Measurements from ENCODE around the gene EPB41. TPM values are rescaled to one million over a fixed set of nuclear protein-coding genes. Genes with fewer than 3 reads are reported as not detected.

EPB41 gene
- polyA plus RNA-seq, 2 of the 4 experiments (the other 2 are of a cell fraction): 4.9 to 12.8 TPM

- DNase-seq (ENCODE audit: low read depth in 1 of 2, low spot score in 1 of 2) (no peak), ATAC-seq (no peak), FAIRE-seq (no peak)
- CTCF ChIA-PET: interaction anchor here (0.7 to 3.7 kb wide), 4 partner anchors 10 to 166 kb away, joined by 3 to 22 read pairs (median 4); no protein-coding TSS in a partner anchor
- 93% methylated on average over 6 of the region's 6 CpGs for WGBS (ENCODE audit: missing lambda C conversion rate)
- Histone ChIP-seq H3K4me2 (no peak overlapping the region), H3K4me3 (no peak overlapping the region), H3K27ac (no peak overlapping the region), H3K4me1 (no peaks in the 10 kb centered on the region), H3K9me3 (no peaks in the 10 kb centered on the region)
- POLR2A ChIA-PET: no interaction called here
- TF ChIP-seq REST (IDR thresholded peaks at IDR 0.05) (no peak), KDM5A (IDR thresholded peaks at IDR 0.05) (no peak), JUNB (IDR thresholded peaks at IDR 0.05) (no peak), RAD21 (conservative IDR thresholded peaks at IDR 0.05 in 1 of 2, IDR thresholded peaks at IDR 0.05 in 1 of 2) (no peak), CEBPB (IDR thresholded peaks at IDR 0.05) (no peak), HES2 (IDR thresholded peaks at IDR 0.05) (no peak), HDAC2 (IDR thresholded peaks at IDR 0.05) (no peak), NR3C1 (IDR thresholded peaks at IDR 0.05) (no peak), E2F6 (IDR thresholded peaks at IDR 0.05; ENCODE audit: borderline replicate concordance, low read depth) (no peak), ZSCAN20 (CRISPR knock-in tag; IDR thresholded peaks at IDR 0.05) (no peak), GATA3 (IDR thresholded peaks at IDR 0.05; ENCODE audit: borderline replicate concordance) (no peak), EP300 (IDR thresholded peaks at IDR 0.05) (no peak), ZFP36 (IDR thresholded peaks at IDR 0.05; ENCODE audit: borderline replicate concordance, partially characterized antibody) (no peak), MAX (IDR thresholded peaks at IDR 0.05) (no peak), NFE2L2 (conservative IDR thresholded peaks at IDR 0.05; ENCODE audit: low read length) (no peak)
These were observed 129.1 kb downstream of the EPB41 start for GRCh38 chr1:29043274-29043965.

GRCh38 chr1:29044010-29044409 lies 129.6 kb downstream of the EPB41 start:
- POLR2A ChIA-PET: no interaction called here
- CTCF ChIA-PET: interaction anchor here (0.8 to 3.7 kb wide), 4 partner anchors 9 to 166 kb away, joined by 3 to 22 read pairs (median 4); no protein-coding TSS in a partner anchor

More at GRCh38 chr1:29044010-29044409, 129.6 kb downstream of the EPB41 start:
- DNase-seq (ENCODE audit: low read depth in 1 of 2, low spot score in 1 of 2) (no peak), FAIRE-seq (no peak), ATAC-seq (no peak)
- H3K9me3 ChIP-seq: no peaks in the 10 kb centered on the region
- no peak for TF ChIP-seq JUNB (IDR thresholded peaks at IDR 0.05)
- TF ChIP-seq MYC (IDR thresholded peaks at IDR 0.05; ENCODE audit: borderline replicate concordance, low read length): no peak
- TF ChIP-seq RFX5 (IDR thresholded peaks at IDR 0.05): no peak
- no peak for TF ChIP-seq ZNF302 (CRISPR knock-in tag; IDR thresholded peaks at IDR 0.05)
- TF ChIP-seq TP53 (CRISPR knock-in tag; IDR thresholded peaks at IDR 0.05): no peak
- TF ChIP-seq FOXS1 (CRISPR knock-in tag; IDR thresholded peaks at IDR 0.05): no peak
- TF ChIP-seq BCL3 (IDR thresholded peaks at IDR 0.05): no peak
- TF ChIP-seq FOSB (CRISPR knock-in tag; IDR thresholded peaks at IDR 0.05): no peak
- no peak for TF ChIP-seq RAD21 (conservative IDR thresholded peaks at IDR 0.05 in 1 of 2, IDR thresholded peaks at IDR 0.05 in 1 of 2)
- TF ChIP-seq CTCF (IDR thresholded peaks at IDR 0.05): no peak
- TF ChIP-seq EHMT2 (IDR thresholded peaks at IDR 0.05; ENCODE audit: low read depth): no peak
- no peak for TF ChIP-seq USF2 (IDR thresholded peaks at IDR 0.05)
- TF ChIP-seq MAFK (IDR thresholded peaks at IDR 0.05; ENCODE audit: partially characterized antibody): no peak
- no peak for TF ChIP-seq HDAC2 (IDR thresholded peaks at IDR 0.05)
- no peak for TF ChIP-seq SREBF2 (IDR thresholded peaks at IDR 0.05)
- no peak for TF ChIP-seq NPAS2 (CRISPR knock-in tag; IDR thresholded peaks at IDR 0.05; ENCODE audit: borderline replicate concordance)
- H3K4me3 ChIP-seq: no peak overlapping the region
- H3K4me2 ChIP-seq: no peak overlapping the region
- H3K27ac ChIP-seq: no peak overlapping the region
- no peaks in the 10 kb centered on the region for H3K4me1 ChIP-seq

Measured in A549 (cell line).